GM18508 (cell line): ENCODE results near the gene ATRIP.

Experiments used
- ATAC-seq: cut with Tn5 transposase; IDR thresholded peaks from one replicate; pipeline ENCODE4 v1.9.1; 2021; ENCODE audit warnings: moderate number of reproducible peaks; ENCODE audit not compliant: insufficient read depth, unreplicated experiment

Gene ATRIP

GRCh38 chr3:48422681-48423080, 23.9 kb upstream of the ATRIP start:
- no peak for ATAC-seq

GRCh38 chr3:48423241-48423882, 23.2 kb upstream of the ATRIP start:
- no peak for ATAC-seq

GRCh38 chr3:48423883-48424695, 22.4 kb upstream of the ATRIP start:
- ATAC-seq = no peak

GRCh38 chr3:48425281-48425812, 21.2 kb upstream of the ATRIP start:
- no peak for ATAC-seq

GRCh38 chr3:48426401-48426909, 20.1 kb upstream of the ATRIP start:
- ATAC-seq = no peak

- no peak for ATAC-seq
These were observed 19.4 kb upstream of the ATRIP start for GRCh38 chr3:48426944-48427629.

GRCh38 chr3:48427630-48427962, 18.9 kb upstream of the ATRIP start:
- ATAC-seq = no peak

- no peak for ATAC-seq
These were observed 18.4 kb upstream of the ATRIP start for GRCh38 chr3:48428088-48428571.

- ATAC-seq = no peak
These were observed 17.8 kb upstream of the ATRIP start for GRCh38 chr3:48428572-48429316.

- ATAC-seq = no peak
These were observed 17.1 kb upstream of the ATRIP start for GRCh38 chr3:48429317-48429959.

- ATAC-seq = no peak
These were observed 16.4 kb upstream of the ATRIP start, which contains the start of gene PLXNB1 for GRCh38 chr3:48429960-48430707. TSS of gene PLXNB1 (minus strand) at chr3:48430086. CDS start at chr3:48424611, 5,475 bp downstream.

- no peak for ATAC-seq
These were observed 15.8 kb upstream of the ATRIP start for GRCh38 chr3:48430708-48431101.

- ATAC-seq = no peak
These were observed 15.1 kb upstream of the ATRIP start for GRCh38 chr3:48431224-48432029.

GRCh38 chr3:48432411-48433371, 13.8 kb upstream of the ATRIP start:
- no peak for ATAC-seq

GRCh38 chr3:48433472-48434118, 12.9 kb upstream of the ATRIP start:
- ATAC-seq = no peak

GRCh38 chr3:48434591-48435222, 11.8 kb upstream of the ATRIP start:
- ATAC-seq = no peak
